Measurements from ENCODE around the gene COL4A2. TPM values are rescaled to one million over a fixed set of nuclear protein-coding genes. Genes with fewer than 3 reads are reported as not detected.
A peak's percentile ranks its signal among the peaks of the same experiment; 100 is the strongest.
"Not testable (repeated sequence)": the region's sequence is repeated elsewhere in the genome, so short reads cannot be mapped to it uniquely, and the experiment has no call there.

The COL4A2 gene
- polyA plus RNA-seq, 3 donors, result 465 to 580 (median 554) TPM

DNA sequence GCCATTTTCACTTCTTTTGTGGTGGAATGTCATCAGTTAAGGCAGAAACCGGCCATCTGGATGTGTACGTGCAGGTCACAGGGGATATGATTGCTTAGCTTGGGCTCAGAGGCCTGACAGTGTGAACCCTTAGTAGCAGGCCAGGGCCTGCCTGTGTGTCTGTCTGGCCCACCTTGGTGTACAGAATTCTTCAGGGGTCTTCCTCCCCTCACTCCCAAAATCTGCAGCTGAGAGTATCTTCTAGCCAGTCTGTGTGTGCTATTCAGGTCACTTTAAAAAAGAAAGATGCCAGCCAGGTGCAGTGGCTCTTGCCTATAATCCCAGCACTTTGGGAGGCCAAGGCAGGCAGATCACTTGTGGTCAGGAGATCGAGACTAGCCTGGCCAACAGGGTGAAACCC lies 179.8 kb downstream of the COL4A2 start:
- not testable (repeated sequence) for DNase-seq

DNA sequence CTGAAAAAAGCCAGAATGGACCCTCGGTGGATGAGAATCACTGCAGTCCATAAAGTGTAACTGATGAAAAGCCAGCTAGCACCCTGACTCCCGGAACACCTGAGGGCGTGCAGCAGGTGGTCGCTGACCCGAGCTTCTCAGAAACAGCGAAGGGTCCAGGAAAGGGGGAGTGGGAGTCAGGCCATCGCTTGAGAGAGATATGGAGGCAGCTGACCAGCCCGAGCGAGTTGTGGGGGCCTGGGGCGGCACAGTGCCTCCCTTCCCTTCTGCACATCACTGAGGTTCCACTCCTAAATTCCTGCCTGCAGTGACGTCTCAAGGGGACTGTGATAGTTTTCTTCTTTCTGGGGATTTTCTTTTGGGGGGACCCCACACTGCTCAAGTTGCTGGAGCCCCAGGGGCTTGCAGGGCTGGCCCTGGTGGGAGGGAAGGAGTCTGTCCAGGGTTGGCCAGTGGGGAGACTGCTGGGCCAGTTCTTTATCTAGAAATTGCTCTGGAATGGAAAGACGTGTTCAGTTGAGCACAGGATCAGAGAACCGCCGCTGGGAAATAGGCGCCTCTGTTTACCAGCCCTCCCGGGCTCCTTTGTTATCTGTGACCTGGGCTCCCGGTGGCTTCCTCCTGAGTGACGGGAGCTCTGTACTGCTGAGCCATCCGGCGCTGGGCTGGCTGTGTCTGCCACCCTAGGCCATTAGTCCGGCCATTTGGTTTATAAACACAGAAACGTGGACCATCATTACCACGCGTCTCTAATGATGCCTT lies 183.1 kb downstream of the COL4A2 start:
- no peak for DNase-seq

DNA sequence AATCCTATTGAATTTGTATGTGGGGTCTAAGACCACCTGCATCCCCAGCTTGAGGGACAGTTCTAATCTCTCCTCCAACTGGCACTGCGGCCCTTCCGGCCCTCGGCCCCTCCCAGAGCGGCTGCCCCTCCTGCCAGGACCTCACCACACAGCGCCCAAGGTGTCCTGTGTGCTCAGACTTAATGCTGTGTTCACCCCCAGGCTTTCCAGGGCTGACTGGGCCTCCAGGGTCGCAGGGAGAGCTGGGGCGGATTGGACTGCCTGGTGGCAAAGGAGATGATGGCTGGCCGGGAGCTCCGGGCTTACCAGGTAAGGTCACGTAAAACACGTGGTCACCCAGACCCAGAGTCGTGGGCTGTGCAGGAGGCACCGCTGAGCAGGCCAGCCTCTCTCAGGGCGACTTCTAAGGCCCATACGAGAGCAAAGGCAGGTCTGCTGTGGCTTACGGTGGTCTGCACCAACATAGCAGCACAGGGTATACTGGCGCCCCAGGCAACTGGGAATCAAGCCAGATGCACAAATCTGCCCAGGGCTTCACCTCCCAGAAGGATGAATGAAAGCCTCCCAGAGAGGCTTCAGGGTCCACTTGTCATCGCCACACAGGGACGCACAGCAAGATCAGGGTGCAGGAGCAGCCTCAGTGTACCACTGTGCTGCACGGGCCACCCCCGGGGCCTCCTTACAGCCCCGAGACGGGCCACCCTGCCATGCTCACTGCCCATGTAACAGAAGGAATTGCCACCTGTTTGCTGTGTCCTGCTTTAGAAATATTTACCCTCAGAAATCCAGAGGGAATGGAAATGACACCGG lies 185.0 kb downstream of the COL4A2 start:
- DNase-seq, result no peak

DNA sequence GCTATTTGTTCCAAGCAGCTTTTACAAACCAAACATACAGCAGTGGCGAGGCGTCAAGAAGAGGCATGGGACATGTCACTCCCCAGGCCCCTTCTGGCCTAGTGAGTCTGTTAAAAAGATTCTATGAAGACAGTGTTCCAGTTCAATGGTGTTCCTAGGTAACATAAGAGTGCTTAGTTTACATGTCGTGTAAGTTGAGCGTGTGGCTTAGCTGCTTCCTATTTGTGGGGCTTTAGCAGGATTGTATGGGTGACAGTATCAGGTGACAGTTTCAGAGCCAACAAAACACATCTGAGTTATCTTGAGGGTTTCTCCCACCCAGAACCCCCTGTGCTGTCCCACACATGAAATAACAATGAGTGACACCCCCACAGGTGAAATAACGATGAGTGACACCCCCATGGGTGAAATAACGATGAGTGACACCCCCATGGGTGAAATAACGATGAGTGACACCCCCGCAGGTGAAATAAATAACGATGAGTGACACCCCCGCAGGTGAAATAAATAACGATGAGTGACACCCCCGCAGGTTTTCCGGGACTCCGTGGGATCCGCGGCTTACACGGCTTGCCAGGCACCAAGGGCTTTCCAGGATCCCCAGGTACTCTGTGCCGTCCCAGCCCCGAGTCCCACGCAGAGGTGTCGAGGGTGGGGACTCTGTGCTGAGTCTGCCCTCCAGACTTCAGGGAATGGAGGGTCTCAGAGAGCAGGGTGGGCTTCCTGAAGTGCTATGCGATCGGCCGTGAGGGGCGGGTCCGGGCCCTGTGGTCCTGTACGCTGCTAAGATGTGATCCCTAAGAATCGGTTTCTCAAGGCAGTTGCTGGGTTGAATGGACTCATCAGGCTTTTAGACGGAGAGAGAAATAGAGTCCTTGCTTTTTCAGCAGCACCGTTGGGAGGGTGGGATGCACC lies 185.9 kb downstream of the COL4A2 start:
- DNase-seq, result peak; percentile 44

DNA sequence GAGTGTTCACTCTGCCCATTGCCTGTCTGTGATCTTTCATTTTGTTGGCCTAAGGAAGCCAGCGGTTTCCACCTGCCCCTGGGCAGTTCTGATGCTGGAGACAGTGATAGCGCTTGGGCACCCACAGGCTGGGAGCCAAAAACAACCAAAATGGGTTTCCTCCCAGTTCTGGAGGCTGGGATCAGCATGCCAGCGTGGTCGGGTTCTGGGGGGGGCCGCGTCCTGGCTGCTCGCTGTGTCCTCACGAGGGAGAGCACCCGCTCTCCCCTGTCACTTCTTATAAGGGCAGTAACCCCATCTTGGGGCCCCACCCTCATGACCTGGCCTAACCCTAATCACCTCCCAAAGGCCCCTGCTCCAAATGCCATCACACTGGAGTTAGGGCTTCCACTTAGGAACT lies 186.5 kb downstream of the COL4A2 start:
- DNase-seq, result no peak

DNA sequence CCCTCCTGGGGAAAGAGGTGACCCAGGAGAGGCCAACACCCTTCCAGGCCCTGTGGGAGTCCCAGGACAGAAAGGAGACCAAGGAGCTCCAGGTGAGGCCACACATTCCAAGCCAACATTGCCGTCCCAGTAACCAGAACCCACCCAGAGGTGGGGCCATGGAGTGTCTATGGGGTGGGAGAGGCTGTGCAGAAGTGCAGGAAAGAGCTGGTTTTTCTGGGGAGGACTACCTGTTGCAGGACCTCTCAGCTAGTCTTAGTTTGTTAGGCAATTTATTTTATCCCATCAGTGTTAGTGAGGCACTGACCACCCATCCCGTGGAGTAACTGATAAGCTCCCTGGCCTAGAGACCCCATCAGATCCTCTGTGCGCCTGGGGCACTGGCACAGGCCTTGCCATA lies 188.3 kb downstream of the COL4A2 start:
- no peak for DNase-seq

DNA sequence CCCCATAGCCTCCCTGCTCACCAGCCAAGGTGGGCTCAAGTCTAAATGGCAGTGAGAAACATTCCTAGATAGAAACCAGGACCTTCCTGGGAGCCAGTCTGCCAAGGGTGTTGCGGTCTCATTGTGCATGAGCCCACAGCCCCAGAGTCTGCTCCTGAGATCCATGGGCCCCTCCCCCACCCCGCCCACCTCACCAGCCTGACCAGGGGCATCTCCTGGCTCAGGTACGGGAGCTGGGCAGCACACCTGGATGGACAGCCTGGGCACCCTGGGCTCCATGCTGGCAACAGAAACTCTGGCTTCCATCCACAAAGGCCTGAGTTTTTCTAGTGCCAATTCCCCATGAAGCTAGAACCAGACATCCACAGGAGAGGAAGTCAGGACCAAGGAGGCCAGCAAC lies 188.8 kb downstream of the COL4A2 start:
- no peak for DNase-seq

DNA sequence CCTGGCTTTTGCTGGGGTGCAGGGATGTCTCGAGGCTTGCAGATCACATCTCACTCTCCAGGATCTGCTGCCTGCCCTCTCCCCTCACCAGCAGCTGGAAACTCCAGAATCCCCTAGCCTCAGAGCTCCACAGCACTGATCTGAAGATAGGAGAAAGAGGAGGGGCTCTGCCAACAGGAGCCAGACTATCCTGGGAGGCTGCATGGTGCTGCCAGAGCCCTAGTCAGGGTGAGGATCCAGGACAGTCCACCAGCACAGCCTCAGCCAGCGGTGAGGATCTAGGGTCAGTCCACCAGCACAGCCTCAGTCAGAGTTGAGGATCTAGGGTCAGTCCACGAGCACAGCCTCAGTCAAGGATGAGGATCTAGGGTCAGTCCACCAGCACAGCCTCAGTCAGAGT lies 189.2 kb downstream of the COL4A2 start:
- DNase-seq, result no peak

DNA sequence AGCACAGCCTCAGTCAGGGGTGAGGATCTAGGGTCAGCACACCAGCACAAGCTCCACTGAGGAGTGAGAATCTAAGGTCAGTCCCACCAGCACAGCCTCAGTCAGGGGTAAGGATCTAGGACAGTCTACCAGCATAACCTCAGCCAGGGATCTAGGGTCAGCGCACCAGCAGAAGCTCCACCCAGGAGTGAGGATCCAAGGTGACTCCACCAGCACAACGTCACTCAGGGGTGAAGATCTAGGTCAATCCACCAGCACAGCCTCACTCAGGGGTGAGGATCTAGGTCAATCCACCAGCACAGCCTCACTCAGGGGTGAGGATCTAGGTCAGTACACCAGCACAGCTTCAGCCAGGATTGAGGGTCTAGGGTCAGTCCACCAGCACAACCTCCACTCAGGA lies 189.9 kb downstream of the COL4A2 start:
- DNase-seq, result no peak

DNA sequence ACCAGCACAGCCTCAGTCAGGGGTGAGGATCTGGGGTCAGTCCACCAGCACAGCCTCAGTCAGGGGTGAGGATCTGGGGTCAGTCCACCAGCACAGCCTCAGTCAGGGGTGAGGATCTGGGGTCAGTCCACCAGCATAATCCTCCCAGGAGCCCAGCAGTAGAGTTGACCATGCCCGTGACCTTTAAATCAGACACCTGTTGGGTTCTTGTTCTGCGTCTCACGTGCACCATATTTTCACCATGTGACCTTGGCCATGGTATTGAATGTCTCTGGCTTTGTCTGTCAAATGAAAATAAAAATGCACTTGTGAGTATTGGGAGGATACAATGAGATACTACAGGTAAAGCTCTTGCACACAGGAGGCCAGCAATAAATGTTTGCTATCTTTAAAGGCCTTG lies 190.8 kb downstream of the COL4A2 start:
- DNase-seq, result not testable (repeated sequence)

DNA sequence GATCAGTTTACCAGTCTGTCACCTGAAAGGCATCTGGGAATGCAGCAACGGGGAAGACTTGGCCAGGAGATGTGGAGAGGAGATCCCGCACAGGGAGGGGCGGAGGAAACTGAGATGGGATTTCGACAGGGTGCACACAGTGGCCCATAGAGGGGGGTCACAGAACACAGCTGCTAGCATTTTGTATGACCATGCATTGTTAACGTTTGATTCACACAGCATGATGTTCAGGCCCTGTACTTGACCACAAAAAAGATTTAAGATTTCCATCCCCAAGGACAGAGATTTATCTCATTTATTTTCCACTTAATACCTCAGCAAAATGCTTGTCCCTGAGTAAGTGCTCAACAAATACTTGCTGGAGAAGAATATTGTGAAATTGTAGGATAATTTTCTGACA lies 191.2 kb downstream of the COL4A2 start:
- DNase-seq, result no peak

DNA sequence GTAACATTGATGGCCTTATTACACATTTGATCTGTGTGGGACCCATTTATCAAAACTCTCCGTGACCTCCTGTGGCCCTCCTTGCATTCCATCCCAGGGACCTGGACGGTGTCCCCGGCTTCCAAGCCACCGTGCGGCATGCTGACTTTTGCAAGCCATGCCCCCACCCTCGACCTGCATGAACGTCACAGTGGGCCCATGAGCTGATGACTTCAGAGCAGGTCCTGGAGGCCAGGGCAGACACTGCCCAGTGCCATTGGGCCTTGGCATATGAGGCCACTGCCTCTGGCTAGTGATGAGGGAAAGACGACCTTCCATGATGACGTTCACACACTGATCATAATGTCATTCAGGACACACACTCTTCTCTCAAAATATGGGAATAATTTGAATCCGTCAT lies 191.7 kb downstream of the COL4A2 start:
- DNase-seq, result no peak

DNA sequence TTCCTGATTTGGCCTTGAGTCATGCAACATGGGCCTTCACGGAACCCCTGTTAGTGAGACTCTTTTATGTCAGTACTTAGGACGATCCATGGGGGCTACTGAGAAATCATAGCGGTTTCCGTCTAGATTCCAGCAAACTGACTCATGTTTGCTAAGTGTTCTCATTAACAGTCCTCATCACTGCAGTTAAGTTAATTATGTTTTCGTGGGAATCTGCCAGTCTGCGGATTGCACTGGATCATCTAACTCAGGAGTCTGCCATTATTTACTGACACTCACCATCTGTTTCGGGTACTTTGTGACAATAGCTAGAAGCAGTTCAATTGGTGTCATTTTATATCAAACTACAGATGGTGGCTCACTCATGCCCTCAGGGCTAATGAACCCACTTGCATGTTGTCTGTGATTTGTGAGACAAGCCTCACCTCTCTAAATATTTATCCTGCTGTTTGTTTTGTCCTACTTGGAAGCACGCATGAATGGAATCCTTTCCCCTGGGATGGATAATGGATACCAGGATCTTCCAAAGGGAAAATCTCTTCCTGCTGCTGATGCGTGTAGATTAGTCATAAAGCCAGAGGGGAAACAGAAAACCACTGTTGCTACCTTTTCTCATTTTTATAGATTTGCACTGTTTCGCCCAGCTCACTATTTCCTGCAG lies 192.7 kb downstream of the COL4A2 start:
- DNase-seq, result no peak

DNA sequence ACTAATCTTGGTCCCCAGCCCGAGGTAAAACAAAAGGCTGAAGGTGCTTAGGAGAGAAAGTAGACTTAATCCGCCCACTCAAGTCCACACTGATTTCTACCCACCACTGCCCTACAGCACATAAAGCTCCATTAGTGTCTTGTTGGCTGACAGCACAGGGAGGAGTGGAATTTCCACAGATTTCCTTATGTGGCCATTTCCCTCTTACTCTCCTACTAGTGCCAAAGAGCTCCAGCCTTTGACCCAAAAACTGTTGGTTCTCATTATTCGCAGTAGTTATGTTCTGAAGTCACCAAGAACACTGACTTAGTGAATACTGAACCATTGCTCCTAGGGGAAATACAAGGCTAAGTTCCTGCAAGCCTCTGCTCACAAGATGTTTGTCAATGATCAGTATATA lies 193.3 kb downstream of the COL4A2 start:
- DNase-seq, result no peak

DNA sequence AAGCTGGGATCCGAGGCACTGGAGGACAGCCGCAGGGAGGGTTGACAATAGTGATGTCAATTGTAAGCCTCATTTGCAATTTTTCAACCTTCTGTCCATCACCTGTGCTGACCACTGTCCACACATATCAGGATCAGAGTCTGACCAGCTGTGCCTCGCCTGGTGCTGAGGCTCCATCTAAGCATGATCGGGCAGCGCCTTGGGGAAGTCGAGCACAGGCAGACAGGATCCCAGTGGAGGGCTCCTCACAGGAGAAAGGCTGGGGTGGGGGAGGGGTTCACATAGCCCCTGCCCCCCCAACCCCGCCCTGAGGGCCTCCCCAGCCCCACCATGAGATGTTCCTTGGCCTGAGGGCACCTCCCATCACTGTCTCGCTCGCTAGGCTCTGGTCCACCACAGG lies 194.1 kb downstream of the COL4A2 start:
- DNase-seq, result no peak

DNA sequence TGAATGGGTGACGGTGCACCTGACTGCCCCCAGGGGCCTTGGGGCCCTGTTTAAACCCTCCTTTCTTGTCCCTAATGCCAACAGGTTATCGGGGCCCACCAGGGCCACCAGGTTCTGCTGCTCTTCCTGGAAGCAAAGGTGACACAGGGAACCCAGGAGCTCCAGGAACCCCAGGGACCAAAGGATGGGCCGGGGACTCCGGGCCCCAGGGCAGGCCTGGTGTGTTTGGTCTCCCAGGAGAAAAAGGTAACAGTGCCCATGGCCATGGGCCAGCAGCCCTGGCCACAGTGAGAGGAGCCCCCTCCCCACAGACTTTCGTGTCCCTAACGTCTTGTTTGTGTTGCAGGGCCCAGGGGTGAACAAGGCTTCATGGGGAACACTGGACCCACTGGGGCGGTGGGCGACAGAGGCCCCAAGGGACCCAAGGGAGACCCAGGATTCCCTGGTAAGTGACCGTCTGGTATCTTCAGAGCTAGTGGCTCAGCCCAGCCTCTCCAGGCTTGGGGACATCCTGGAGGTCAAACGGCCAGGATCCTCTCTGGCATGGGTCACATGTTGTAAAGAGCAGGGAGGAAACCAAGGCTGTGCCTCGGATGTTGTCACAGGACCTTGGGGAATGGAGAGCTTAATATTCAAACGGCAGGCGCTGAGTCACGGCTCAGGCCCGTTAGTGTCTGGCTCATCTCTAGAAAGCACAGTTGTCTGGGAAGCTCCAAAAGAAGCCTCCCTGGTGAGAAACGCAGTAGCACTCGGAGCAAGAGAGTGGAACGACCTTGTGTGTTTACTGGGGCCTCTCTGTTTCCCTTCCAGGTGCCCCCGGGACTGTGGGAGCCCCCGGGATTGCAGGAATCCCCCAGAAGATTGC lies 196.2 kb downstream of the COL4A2 start:
- no peak for DNase-seq

DNA sequence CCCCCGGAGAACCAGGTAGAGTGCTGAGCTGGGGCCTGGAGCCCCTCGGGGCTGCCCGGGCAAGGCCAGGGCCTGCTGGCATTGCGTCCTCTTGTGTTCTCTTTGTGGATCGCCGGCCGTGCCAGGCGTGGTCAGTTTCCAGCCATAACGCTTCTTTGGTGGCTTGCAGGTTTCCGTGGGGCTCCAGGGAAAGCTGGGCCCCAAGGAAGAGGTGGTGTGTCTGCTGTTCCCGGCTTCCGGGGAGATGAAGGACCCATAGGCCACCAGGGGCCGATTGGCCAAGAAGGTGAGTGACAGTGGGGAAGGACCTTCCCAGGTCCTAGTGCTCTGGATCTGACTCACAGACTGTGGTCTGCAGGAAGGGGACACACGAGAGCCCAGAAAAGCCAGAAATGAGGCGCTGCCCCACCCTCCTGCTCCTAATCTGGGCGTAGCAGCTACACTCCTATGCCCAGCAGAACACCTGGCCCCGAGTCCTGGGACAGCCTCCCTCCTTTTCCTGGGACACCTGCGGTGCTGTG lies 197.0 kb downstream of the COL4A2 start:
- no peak for DNase-seq

DNA sequence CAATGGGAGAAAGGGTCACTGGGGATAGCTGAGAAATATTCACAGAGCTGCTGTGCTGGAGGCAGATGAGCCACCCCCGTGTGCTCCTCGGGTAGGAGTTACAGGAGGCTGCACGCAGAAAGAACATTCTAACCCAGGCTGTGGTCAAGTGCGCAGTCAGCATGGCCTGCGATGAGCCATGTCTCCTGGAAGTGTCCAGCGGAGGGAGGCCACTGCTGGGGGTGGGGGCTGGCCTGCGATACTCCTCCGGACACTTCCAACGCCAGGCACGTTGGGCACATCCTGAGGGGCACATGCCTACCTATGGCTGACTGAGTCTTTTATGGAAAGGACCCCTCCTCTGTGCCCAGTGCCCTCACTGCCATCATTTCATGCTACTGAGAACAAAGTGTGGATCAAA lies 198.5 kb downstream of the COL4A2 start:
- no peak for DNase-seq

DNA sequence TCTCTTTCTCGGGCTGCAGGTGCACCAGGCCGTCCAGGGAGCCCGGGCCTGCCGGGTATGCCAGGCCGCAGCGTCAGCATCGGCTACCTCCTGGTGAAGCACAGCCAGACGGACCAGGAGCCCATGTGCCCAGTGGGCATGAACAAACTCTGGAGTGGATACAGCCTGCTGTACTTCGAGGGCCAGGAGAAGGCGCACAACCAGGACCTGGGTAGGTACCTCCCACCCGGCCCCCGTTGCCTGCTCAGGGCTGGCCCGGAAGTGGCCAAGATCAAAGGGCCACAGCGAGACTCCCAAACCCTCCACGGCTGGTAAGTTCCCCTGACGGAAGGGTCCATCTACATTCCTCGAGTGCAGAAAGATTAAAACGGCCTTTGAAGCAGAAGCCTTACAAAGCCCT lies 199.3 kb downstream of the COL4A2 start:
- DNase-seq, result no peak

DNA sequence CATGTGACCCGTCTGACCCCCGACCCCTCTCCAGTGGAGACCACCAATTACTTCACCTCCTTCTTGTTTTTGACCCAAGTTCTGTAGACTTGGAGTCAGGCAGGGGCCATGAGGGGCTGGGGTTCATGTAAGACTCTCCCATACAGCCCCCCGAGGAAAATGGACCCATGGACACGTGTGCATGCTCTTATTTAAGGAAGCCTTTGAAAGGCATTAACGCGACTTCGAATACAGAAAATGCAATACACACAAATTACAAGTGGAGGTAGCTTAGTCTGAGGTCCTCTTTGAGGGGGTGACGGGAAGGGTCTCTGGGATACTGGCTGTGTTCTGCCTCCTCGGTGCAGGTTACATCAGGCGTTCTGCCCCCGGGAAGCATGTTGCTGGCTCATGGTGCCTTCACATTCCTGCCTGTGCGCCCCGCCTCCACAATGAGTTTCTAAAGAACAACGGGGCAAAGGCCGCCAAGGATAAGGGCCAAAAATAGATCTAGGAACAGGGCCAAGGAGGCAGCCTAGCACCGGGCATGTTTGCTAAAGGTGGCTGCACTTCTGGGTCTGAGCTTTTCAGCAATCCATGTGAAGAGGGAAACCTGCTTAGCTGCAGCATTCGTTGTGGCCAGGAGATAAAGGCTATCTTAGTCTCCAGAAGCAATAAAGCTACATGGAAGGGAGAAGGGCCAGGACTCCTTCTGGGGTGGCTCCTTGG lies 199.9 kb downstream of the COL4A2 start:
- no peak for DNase-seq

All from renal pelvis (tissue), 4 donors.